Measurements from ENCODE around the gene KCNAB1. TPM values are rescaled to one million over a fixed set of nuclear protein-coding genes. Genes with fewer than 3 reads are reported as not detected.

The KCNAB1 gene
- total RNA-seq, 1 experiment from 2014 or later = 1.0 TPM

- TF ChIP-seq USF2 (CRISPR knock-in tag; IDR thresholded peaks at IDR 0.05) (peak; percentile 98), ATF1 (CRISPR knock-in tag; IDR thresholded peaks at IDR 0.05) (0 out of 2 replicates have a peak, but pooled peaks have one; percentile 24), TEAD4 (CRISPR knock-in tag; IDR thresholded peaks at IDR 0.05) (peak; percentile 56; the same call in 1 of the 2 replicates), NFYB (CRISPR knock-in tag; conservative IDR thresholded peaks at IDR 0.05; ENCODE audit: low read depth) (peak; percentile 94), SOX15 (CRISPR knock-in tag; IDR thresholded peaks at IDR 0.05) (no peak), HMGXB4 (CRISPR knock-in tag; IDR thresholded peaks at IDR 0.05) (peak; percentile 71; the same call in 1 of the 2 replicates), FOXP4 (CRISPR knock-in tag; IDR thresholded peaks at IDR 0.05) (no peak), ZBTB43 (CRISPR knock-in tag; IDR thresholded peaks at IDR 0.05) (no peak), E2F1 (CRISPR knock-in tag; IDR thresholded peaks at IDR 0.05) (no peak), ZNF232 (CRISPR knock-in tag; IDR thresholded peaks at IDR 0.05) (peak; percentile 68; the same call in 1 of the 2 replicates), NFE2L1 (CRISPR knock-in tag; IDR thresholded peaks at IDR 0.05) (no peak), HMGA2 (CRISPR knock-in tag; IDR thresholded peaks at IDR 0.05) (no peak), USF1 (CRISPR knock-in tag; IDR thresholded peaks at IDR 0.05) (peak; percentile 98), OVOL2 (CRISPR knock-in tag; IDR thresholded peaks at IDR 0.05; ENCODE audit: borderline replicate concordance) (no peak), FOXP1 (CRISPR knock-in tag; IDR thresholded peaks at IDR 0.05; ENCODE audit: borderline replicate concordance) (peak; percentile 71; the same call in 1 of the 2 replicates), ZNF423 (CRISPR knock-in tag; IDR thresholded peaks at IDR 0.05) (no peak), JAZF1 (CRISPR knock-in tag; IDR thresholded peaks at IDR 0.05) (no peak), TEAD1 (CRISPR knock-in tag; IDR thresholded peaks at IDR 0.05) (peak; percentile 70), PRRX2 (CRISPR knock-in tag; IDR thresholded peaks at IDR 0.05) (no peak), ARID4B (CRISPR knock-in tag; IDR thresholded peaks at IDR 0.05; ENCODE audit: borderline replicate concordance) (0 out of 2 replicates have a peak, but pooled peaks have one; percentile 53), CTCF (IDR thresholded peaks at IDR 0.05) (no peak), ZNF219 (CRISPR knock-in tag; IDR thresholded peaks at IDR 0.05; ENCODE audit: borderline replicate concordance) (no peak), E2F5 (CRISPR knock-in tag; IDR thresholded peaks at IDR 0.05) (peak; percentile 77)
Observed at GRCh38 chr3:156554842-156555687, 434.7 kb downstream of the KCNAB1 start, which contains the start of gene SSR3 (continued).

Data from WTC11 (cell line).